COLO829 (cell line): ENCODE results near the gene SYCP2.

Experiments
- DNase-seq: peaks from one replicate; pipeline ENCODE4 v3.0.0; 2012; ENCODE audit warnings: low spot score

The SYCP2 gene

DNA sequence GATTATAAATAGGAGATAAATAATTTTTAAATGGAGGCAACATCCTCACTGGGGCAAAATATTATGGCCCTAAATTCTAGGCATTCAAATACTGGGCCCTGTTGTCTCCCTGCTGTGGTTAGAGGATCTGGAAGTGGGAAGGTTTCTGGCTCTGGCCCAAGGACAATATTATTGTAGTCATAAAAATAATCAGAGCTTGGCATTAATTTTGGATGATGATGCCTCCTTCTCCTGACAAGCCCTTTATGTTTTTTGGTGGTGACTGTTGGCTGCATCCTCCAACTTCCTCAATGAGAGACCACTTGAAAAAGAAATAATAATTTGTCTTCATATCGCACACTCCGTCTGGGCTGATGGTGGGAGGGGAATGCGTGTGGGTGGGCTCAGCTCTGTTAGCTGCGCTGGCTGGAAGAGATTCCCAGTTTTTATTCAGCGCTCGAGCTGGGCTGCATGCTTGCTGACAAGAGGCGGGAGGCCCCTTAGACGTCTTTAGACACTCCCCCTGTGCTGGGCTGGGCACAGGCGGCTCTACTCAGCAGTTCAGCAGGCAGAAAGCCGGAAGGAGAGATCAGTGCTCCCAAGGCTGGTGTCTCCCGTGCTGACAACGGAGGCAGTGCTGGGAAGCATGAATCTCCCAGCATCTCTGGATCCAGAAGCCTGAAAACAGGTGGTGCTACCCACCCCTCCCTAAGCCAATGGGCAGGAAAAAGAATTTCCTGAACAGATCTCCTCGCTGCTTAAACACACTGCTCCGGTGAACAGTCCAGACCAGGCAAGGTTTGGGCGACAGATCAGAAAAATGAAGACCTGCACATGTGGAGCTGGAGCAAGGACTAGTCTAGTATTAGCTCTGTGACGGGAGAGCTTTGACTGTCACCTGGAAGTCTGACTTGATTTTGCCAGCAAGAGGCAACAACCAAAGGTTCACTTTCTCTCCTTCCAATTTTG is 97.7 kb downstream of the SYCP2 start:
- peak; percentile 47 for DNase-seq

DNA sequence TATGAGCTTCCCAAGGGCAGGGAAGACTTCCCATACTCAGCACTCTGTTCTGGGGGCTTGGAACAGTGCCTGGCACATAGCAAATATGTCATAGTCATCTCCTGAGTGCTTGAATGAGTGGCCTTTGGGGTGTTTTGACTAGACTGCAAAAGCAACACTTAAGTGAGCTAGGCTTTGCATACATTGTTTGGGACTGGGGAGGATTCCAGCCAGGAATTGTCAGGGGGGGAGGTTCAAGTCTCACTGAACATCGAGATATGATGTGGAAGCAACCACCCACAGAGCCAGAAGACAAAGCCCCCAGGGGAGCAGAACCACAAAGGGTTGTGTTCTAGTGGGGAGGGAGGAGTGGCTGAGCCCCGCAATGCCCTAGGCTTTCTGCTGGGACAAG is 98.4 kb downstream of the SYCP2 start:
- DNase-seq: peak; percentile 18

DNA sequence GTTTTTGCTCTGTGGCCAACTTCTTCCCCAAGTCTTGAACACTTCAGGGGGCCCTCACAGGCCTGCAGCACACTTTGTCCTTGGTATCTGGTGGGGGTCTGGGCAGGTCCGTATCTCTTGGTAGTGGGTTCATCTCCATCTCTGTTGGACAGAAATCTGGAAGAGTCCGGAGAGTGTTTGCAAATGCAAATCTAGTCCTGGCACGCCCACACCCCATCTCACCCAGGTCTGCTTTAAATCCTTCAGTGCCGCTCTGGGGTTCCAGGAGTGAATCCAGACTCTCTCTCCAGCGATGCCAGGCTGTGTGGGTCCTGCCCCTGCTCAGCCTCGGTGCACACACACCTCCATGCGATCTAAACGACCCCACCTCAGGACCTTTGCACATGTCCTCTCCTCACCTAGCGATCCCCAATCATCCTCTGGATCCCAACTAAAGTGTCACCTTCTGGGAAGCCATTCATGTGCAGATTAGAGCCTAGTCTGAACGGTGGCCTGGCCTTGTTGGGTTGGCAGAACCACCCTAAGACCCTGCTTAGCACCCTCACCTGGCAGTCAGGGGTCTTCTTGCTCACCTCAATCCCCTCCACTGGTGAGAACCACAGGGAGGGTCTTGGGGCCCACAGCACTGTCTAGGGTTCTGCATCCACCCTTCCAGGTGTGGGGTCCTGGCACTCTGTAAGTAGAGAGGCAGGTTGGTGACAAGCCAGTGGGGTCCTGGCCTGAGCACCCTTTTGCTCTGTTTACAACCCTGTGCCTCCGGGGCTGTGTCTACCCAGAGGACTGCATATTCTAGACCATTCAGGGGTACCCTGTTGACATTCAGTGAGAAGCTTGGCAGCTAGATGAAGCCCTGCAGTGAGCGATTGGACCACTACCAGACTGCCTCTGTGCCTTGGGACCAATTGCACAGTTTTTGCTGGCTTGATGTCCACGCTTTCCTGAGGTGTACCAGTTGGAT is 100.8 kb downstream of the SYCP2 start:
- DNase-seq: no peak

DNA sequence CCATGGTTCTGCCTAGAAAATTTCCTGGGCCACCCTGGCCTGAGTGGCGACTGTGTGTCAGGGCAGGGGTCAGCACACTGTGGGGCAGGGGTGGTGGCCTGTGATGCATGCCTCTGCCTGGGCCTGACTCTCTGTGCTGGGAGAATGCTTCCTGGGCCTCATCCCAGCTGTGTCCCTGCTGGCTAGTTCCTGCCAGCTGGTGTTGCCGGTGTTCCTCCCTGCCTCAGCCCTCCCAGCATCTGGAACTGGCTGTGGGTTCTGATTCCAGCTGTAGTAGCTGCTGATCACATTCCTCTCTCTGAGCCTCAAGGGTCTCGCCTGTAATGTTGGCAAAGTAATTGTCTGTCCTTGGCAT is 101.5 kb downstream of the SYCP2 start:
- DNase-seq: no peak

DNA sequence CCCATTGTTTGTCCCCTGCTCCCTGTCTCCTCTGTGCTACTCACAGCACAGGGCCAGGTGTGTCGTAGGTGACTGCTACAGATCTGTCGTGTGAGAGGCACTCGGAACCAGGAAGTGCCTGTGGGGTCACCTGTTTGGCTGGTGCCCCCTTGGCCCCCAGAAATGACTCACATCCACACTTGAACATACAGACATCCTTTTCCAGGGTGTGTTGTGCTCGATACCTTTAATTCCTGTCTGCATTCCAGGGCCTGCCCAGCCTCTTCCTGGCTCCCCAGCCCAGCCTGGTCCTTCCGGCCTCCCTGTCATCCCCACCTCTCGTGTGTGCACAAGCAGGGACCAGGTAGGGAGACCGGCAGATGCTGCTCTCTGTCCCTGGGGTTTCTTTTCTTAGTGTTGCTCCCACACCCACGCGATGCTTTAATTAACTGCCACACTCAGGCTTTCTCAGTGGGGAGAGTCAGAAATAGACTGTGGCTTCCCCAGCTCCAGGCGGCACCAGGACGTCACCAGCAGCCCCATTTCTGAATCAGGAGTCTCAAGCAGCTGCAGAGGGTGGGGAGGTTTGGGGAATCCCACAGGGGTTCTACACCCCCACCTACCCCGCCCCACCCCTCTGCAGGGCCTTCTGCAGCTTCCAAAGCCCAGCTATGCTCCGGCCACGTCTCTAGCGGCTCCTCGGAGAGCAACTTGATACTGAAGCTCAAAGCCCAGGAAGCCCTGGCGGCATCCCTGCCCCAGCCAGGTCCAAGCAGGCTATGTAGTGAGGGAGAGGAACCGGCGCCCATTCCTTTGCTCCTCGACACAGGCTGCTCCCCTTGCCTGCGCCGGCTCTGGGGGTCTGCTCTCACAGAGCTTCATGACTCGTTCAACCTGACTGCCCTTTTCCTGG is 102.2 kb downstream of the SYCP2 start:
- DNase-seq: no peak

DNA sequence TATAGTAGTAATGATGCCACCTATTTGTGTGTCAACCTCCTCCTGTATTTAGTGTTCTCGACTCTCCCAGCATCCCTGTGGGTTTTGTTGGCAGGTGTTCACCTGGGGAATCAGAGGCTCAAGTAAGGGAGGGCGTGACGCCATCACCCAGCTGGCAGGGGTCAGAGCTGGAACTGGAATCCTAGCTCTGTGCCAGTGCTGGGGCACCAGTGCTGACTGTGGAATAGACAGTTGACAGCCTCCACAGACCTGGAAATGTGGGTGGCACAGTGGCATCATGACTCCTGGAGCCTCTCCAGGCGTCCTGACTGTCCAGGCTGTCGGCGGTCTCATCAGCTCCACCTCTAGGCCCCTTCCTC is 102.8 kb downstream of the SYCP2 start:
- no peak for DNase-seq

DNA sequence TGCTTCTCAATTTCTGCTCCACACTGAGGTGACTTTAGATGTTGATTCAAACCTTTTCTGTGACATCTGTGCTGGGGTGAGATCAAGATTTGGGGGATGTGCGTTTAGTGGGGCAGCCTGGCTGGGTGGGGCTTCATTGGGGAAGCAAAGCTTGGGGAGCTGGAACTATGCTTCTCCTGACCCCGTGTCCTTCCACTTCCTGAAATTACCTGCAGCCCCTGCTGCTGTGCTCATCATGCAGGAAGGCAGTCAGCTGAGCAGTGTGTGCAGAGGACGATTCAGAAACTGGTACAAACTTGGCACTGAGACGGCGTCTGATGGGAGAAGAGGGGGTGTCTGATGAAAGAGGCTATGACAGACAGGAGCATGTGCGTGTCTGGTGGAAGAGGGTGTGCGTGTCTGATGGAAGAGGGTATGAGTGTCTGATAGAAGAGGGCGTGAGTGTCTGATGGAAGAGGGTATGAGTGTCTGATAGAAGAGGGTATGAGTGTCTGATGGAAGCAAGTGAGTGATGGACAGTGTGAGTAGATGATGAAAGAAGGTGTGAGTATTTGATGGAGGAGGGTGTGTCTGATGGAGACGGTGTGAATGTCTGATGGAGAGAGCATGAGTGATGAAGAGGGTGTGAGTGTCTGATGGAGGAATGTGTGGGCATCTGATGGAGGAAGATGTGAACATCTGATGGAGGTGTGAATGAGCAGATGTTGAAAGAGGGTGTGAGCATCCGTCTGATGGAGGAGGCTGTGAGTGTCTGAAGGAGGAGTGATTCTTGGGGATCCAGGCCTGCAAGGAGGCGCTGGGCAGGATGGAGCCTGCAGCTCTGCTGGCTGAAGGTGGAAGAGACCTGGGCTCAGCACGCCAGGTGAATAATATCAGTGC is 103.4 kb downstream of the SYCP2 start:
- DNase-seq: no peak

DNA sequence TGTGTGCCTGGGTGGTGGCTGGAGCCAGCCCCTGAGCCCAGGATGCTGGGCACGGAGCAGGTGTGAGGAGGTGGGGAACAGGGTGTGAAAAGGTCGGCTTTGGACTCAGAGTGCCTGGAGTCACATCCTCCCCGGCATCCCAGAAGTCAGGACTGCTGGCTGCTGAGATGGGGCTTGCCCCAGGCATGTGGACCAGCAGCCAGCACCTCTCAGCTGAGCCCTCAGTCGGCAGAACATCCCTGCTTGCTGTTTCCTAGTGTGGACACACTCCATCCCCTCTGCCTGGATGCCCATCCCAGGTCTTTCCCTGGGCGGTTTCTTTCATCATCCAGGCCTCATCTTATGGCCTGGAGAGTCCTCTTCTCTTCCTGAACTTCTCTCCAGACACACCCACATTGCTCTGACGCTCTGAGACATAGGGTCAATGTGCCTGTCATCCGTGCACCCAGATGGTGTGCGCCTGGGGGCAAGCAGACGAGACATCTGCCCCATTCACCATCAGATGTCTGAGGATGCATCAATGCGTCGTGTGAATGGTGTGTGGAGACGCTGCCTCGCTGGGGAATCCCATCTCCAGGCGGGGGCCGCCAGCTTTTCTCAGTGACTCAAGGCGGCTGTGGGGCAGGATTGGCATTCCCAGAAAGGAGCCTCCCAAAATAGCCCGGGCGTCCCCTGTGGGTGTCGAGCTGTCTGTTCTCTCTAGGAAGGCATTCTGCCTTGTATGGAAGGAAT is 104.2 kb downstream of the SYCP2 start:
- DNase-seq: no peak

DNA sequence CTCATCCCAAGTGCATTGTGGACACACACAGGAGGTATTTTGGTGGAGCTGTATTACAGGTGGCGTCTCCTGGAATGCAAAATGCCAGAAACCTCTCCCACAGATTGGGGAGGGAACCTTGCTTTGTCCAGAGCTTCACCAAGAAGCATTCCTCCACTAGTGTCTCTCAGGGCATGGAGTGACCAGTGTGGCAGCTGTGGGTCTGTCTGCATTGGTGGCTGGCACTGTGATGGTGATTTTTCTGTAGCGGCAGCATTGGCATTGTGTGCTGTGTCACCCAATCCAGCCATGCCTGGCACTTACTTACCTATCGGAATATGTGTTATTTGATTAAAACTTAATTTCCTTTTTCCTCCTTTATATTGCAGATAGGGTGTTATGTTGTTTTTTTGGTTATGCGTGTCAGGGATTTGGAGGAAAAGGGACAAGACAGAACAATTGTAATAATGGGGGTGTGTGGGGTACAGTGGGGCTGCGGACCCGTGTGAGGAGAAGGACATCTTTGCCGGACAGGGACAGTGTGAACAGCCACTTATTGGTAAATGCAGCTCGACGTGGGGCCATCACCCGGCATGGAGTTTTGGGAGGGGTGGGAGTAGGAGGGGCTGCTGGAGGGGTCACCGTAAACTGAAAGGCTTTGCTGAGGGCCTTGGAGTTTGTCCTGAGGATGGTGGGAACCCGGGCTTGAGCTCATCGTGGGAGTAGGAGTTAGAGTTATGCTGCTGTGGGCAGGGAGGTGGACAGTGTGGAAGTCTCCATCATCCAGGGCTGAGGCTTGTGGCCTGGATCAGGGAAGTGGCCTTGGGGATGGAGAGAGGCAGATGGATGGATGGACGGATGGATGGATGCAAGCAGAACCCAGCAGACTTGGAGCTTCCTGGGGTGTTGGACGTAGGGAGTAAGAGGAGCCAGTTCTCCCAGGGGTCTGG is 105.0 kb downstream of the SYCP2 start:
- no peak for DNase-seq

DNA sequence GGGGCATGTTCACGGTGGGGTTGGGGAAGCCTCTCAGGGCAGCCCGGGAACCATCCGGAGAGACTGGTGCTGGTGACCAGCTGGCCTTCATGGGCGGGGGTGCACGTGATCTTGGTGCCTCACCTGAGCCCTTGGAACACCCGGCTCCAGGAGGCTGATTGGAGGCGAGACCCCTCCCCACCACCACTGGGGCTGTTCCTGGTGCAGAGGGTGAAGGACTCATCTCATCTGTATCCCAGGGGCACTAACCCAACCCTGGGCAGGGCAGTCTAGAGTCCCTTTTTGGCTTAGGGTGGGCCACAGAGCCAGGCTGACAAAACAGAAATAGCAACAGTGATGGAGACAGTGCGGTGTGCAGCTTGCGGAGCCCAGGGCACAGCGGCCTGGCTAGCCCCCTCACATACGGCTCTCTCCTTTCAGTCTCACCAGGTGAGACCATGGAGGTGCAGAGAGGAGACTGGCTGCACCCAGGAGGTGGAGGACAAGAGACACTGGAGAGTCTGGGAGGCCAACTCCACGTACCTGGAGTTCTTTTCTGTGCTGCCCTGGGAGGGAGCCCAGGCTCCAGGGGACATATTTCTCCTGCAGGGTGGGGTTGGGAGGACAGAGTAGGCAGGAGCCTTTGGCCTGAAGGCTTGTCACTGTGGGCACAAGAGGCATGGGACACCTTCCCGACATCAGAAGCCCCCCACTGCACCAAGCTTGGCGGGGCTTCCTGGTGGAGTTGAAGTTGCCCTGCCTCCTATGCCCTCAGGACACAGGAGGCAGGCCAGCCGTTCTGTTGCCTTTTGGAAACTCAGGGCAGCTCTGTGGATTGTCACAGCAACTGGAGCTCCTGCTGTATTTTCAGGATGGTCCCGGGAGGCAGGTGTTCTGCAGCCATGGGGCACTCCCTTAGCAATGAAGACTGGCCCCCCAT is 106.0 kb downstream of the SYCP2 start:
- no peak for DNase-seq

DNA sequence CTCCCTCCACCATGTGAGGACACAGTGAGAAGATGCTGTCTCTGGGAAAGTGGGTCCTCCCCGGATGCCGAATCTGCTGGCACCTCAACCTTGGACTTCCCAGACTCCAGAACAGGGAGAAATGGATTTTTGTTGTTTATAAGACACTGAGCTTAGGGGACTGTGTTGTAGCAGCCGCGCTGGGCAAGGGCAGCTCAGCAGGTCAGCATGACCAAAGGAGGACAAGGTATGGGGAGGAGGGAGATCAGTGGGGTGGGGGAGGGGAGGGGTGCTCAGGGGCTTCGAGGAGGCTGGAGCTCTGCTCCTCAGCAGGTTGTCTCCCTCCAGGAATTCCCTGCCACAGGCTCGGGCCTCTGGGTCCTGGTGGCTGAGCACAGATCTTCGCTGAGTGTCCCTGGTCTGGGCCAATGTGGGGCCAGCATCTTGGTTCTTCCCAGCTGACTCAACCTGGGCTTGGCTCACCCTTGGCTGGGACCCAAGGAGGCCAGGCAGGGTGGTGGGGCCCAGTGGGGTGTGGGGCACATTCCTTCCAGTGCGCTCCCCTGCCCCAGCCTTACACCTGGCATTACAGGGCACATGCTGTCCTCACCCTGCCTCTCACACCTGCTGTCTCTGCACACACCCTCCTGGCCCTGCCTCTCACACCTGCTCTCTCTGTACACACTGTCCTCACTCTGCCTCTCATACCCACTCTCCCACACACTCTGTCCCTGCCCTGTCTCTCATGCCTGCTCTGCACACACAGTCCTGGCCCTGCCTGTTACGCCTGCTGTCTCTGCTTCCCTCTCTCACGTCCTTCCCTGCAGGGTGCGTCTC is 107.3 kb downstream of the SYCP2 start:
- no peak for DNase-seq

DNA sequence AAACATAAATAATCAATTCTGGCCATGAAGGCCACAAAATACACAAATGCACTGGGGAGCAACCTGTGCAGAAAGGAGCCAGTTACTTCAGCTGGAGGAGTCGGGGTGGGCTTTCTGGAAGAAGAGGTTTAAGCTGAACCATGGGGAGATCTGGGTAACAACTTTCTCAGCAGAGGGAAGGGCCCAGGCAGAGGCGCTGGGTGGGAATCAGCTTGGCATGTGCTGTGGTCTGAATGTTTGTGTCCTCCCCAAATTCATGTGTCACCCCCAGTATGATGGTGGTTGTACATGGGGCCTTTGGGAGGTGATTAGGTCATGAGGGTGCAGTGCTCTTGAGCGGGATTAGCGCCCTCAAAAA is 107.9 kb downstream of the SYCP2 start:
- DNase-seq: no peak

DNA sequence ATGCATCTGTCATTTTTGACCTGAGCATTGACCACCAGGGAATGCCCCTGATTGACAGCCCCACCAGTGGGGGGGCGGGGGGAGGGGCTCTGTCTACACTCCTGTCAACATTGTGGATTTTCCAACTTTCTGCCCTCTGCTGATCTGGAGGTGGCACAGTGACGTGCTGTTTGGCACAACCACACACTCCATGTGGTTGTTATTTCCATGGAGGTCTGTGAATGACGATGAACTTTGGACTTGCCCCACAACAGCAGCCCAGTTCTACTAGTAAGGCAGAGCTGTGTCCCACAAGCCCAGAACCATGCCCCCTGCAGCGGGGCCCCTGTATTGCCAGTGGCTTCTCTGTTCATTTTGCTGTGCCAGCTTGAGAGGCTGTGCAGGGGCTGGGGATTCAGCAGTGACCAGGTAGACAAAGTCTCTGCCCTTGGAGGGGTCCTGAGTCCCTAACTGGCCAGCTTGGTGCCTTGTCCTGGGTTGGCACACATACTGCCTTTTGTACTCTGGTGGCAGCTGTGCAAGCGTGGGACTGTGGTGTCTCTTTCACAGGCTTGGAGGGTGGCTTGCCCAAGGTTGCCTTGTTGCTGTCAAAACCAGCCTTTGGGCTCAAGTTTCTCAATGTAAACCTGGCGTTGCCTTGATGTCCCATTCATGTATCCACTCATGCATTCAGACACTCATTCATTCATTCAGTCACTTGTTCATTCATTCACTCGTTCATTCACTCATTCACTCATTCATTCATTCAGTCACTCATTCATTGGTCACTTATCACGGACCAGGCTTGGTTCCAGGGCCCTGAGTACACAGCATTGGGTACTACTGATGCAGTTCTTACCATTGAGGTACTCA is 108.5 kb downstream of the SYCP2 start:
- no peak for DNase-seq

DNA sequence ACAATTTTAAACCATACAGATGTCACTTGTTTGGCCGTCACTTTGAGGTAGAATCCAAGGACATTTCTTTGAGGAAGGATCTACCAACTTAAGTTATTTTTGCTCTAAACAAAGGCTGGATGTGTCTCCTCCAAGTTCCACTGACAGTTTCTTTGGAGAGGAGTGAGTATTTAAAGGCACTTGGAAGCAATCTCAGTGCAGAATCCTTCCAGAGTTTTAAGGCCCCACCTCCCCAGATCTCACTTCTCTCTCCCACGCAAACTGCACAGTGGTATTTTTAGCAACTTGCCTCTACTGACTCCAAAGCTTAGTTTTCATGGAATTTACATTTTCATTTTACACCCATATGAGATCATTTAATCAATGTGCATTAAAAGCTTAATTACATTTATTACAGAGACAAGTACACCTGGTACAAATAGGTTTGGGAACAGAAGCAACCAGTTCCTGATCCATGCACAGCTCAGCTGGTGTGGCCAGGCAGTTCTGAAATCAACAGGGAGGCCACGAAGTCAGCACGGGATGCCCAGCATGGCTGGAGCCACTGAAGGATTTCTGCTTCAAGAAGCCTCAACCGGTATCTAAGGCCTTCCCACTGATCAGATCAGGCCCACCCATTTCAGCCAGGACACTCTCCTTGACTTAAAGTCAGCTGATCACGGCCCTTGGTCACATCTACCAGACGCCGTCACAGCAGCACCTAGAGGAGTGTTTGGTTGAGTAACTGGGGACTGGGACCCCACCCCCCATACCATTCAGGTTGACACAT is 109.8 kb downstream of the SYCP2 start:
- no peak for DNase-seq

DNA sequence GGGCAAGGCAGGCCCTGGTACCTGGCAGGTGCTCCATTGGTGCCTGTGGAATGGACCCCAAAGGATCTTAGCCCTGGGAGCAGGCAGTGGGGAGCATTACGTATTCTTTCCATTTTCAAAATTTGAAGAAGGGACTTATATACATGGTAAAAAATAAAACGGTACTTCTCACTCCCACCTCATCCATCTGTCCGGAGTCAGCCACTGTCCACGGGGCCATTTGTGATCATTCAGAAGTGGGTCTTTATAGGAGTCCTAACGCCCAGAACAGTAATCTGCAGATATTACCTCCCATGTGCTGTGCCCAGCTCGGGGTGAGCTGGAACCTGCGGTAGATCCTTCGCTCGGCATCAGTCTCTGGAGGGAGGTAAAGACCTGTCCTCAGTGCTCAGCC is 110.4 kb downstream of the SYCP2 start:
- no peak for DNase-seq
